Upper lobe of left lung (tissue), 4 donors: Measurements from ENCODE around the gene RNU1-2.
"Not testable (repeated sequence)": the region's sequence is repeated elsewhere in the genome, so short reads cannot be mapped to it uniquely, and the experiment has no call there.

ENCODE experiments used
- EP300 ChIP-seq, 4 donors: sonication (generic); formaldehyde crosslinking; IDR thresholded peaks; one replicate each; pipeline ENCODE4 v1.5.1; 2017; ENCODE audit warnings: antibody characterized with exemption in 4 of 4, control low read depth in 2 of 4
- POLR2A ChIP-seq, 4 donors: fragments of 450-650 bp; IDR thresholded peaks; one replicate each; pipeline ENCODE4 v1.5.1; 2016 to 2017; ENCODE audit warnings: antibody characterized with exemption in 4 of 4, mild to moderate bottlenecking in 2 of 4
- TF ChIP-seq, protein P1 (sequence below), 6 experiments: fragments of 450-650 bp in 4 of 6; fragments of 200-600 bp in 2 of 6; sonication (generic) in 2 of 6; IDR thresholded peaks; one replicate each; pipeline ENCODE4 v1.5.1; 2016 to 2019; ENCODE audit warnings: antibody characterized with exemption in 6 of 6

DNA sequence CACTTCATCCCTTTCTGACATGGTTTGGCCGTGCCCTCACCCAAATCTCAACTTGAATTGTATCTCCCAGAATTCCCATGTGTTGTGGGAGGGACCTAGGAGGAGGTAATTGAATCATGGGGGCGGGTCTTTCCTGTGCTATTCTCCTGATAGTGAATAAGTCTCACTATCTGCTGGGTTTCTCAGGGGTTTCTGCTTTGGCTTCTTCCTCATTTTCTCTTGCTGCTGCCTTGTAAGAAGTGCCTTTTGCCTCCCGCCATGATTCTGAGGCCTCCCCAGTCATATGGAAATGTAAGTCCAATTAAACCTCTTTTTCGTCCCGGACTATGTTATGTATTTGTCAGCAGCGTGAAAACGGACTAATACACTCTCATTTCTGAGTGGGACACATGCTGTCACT is 25.8 kb upstream of the RNU1-2 start:
- TF ChIP-seq, protein P1, sequence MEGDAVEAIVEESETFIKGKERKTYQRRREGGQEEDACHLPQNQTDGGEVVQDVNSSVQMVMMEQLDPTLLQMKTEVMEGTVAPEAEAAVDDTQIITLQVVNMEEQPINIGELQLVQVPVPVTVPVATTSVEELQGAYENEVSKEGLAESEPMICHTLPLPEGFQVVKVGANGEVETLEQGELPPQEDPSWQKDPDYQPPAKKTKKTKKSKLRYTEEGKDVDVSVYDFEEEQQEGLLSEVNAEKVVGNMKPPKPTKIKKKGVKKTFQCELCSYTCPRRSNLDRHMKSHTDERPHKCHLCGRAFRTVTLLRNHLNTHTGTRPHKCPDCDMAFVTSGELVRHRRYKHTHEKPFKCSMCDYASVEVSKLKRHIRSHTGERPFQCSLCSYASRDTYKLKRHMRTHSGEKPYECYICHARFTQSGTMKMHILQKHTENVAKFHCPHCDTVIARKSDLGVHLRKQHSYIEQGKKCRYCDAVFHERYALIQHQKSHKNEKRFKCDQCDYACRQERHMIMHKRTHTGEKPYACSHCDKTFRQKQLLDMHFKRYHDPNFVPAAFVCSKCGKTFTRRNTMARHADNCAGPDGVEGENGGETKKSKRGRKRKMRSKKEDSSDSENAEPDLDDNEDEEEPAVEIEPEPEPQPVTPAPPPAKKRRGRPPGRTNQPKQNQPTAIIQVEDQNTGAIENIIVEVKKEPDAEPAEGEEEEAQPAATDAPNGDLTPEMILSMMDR (IDR thresholded peaks at IDR 0.05): not testable (repeated sequence)
- TF ChIP-seq EP300, POLR2A (IDR thresholded peaks at IDR 0.05): not testable (repeated sequence)
